Suprapubic skin (tissue), 4 donors: ENCODE data around the gene TMEM114. TPM values are rescaled to one million over a fixed set of nuclear protein-coding genes. Genes with fewer than 3 reads are reported as not detected.

Experiments used
- DNase-seq, 2 donors: peaks; one replicate each; pipeline ENCODE4 v3.0.0-alpha.2; 2019; ENCODE audit warnings: low spot score in 2 of 2
- H3K27ac ChIP-seq: fragments of 200-600 bp; sonication (generic); one replicate; pipeline ENCODE4 v1.5.1; 2019
- H3K27me3 ChIP-seq: fragments of 200-600 bp; sonication (generic); one replicate; pipeline ENCODE4 v1.5.1; 2019
- H3K36me3 ChIP-seq: fragments of 200-600 bp; sonication (generic); one replicate; pipeline ENCODE4 v1.5.1; 2019
- H3K4me1 ChIP-seq: fragments of 200-600 bp; sonication (generic); one replicate; pipeline ENCODE4 v1.5.1; 2019
- H3K4me3 ChIP-seq: fragments of 200-600 bp; sonication (generic); one replicate; pipeline ENCODE4 v1.5.1; 2019; ENCODE audit warnings: mild to moderate bottlenecking
- H3K9me3 ChIP-seq: fragments of 200-600 bp; sonication (generic); one replicate; pipeline ENCODE4 v1.5.1; 2019
- CTCF ChIP-seq, 2 donors: fragments of 200-600 bp in 1 of 2; fragments of 450-650 bp in 1 of 2; sonication (generic) in 1 of 2; IDR thresholded peaks; one replicate each; pipeline ENCODE4 v1.5.1; 2016 to 2019; ENCODE audit warnings: antibody characterized with exemption in 2 of 2, mild to moderate bottlenecking in 1 of 2, moderate library complexity in 1 of 2
- EP300 ChIP-seq: sonication (generic); formaldehyde crosslinking; IDR thresholded peaks from one replicate; pipeline ENCODE4 v1.6.1; 2017; ENCODE audit warnings: antibody characterized with exemption
- POLR2A ChIP-seq, 2 donors: fragments of 450-650 bp; IDR thresholded peaks; one replicate each; pipeline ENCODE4 v1.6.1; 2017; ENCODE audit warnings: antibody characterized with exemption in 2 of 2, mild to moderate bottlenecking in 2 of 2, moderate library complexity in 2 of 2
- POLR2AphosphoS5 ChIP-seq, 3 donors: sonication (generic); formaldehyde crosslinking; IDR thresholded peaks; one replicate each; pipeline ENCODE4 v1.6.1; 2017; ENCODE audit warnings: antibody characterized with exemption in 3 of 3
- WGBS: methylation state at CpG from one replicate; pipeline ENCODE4 v1.1.5; 2018; 5-methylcytosine and 5-hydroxymethylcytosine counted together
- total RNA-seq, 4 donors: library from RNA; depleted of rRNA; stranded (reverse); fragments of >200 nt; gene quantifications; one replicate each; pipeline ENCODE4 v1.1.0, GENCODE V29; 2016

The TMEM114 gene
- total RNA-seq, 4 donors from 2014 or later, result not detected

GRCh38 chr16:8543258-8543657 lies 47.1 kb downstream of the TMEM114 start:
- no peaks in the 10 kb centered on the region for H3K36me3 ChIP-seq
- TF ChIP-seq EP300, result no peak
- H3K4me1 ChIP-seq, result no peaks in the 10 kb centered on the region
- H3K9me3 ChIP-seq, result no peaks in the 10 kb centered on the region
- no peak overlapping the region for H3K4me3 ChIP-seq
- DNase-seq, result no peak
- H3K27me3 ChIP-seq, result peaks cover 5% of the 10 kb centered on the region
- WGBS, result 54% methylated on average over 3 of the region's 3 CpGs
- no peak overlapping the region for H3K27ac ChIP-seq

- DNase-seq, result no peak
- no peak for TF ChIP-seq EP300
- TF ChIP-seq CTCF (IDR thresholded peaks at IDR 0.05), result no peak
- no peak for TF ChIP-seq POLR2A (IDR thresholded peaks at IDR 0.05)
- TF ChIP-seq POLR2AphosphoS5 (IDR thresholded peaks at IDR 0.05), result no peak
- H3K9me3 ChIP-seq, result no peaks in the 10 kb centered on the region
- peaks cover 5% of the 10 kb centered on the region for H3K27me3 ChIP-seq
- H3K4me1 ChIP-seq, result no peaks in the 10 kb centered on the region
- WGBS, result 16% methylated on average over 2 of the region's 2 CpGs
- H3K27ac ChIP-seq, result no peak overlapping the region
- no peaks in the 10 kb centered on the region for H3K36me3 ChIP-seq
- no peak overlapping the region for H3K4me3 ChIP-seq
These were observed 47.9 kb downstream of the TMEM114 start for GRCh38 chr16:8542393-8542792.

- TF ChIP-seq EP300, result no peak
- no peak for TF ChIP-seq CTCF (IDR thresholded peaks at IDR 0.05)
- no peak for TF ChIP-seq POLR2AphosphoS5 (IDR thresholded peaks at IDR 0.05)
- no peak overlapping the region for H3K27ac ChIP-seq
- WGBS, result 67% methylated on average over 4 of the region's 4 CpGs
- no peaks in the 10 kb centered on the region for H3K36me3 ChIP-seq
- H3K9me3 ChIP-seq, result no peaks in the 10 kb centered on the region
- H3K27me3 ChIP-seq, result peaks cover 5% of the 10 kb centered on the region
- H3K4me3 ChIP-seq, result no peak overlapping the region
- no peaks in the 10 kb centered on the region for H3K4me1 ChIP-seq
- DNase-seq, result no peak
These were observed 48.4 kb downstream of the TMEM114 start for GRCh38 chr16:8541868-8542267.

- WGBS, result 85% methylated on average over 6 of the region's 6 CpGs
These were observed 52.5 kb downstream of the TMEM114 start for GRCh38 chr16:8537691-8538342.

GRCh38 chr16:8533509-8533908 lies 56.8 kb downstream of the TMEM114 start:
- no peak for DNase-seq
- Histone ChIP-seq H3K27ac (no peak overlapping the region), H3K27me3 (peaks cover 10% of the 10 kb centered on the region), H3K9me3 (no peaks in the 10 kb centered on the region), H3K4me3 (no peak overlapping the region), H3K4me1 (no peaks in the 10 kb centered on the region), H3K36me3 (no peaks in the 10 kb centered on the region)
- WGBS, result 89% methylated on average over 2 of the region's 2 CpGs
- TF ChIP-seq CTCF (IDR thresholded peaks at IDR 0.05) (no peak), EP300 (no peak), POLR2AphosphoS5 (IDR thresholded peaks at IDR 0.05) (no peak), POLR2A (IDR thresholded peaks at IDR 0.05) (no peak)

More at GRCh38 chr16:8537691-8538342, 52.5 kb downstream of the TMEM114 start:
- TF ChIP-seq POLR2AphosphoS5 (IDR thresholded peaks at IDR 0.05) (no peak), EP300 (no peak), POLR2A (IDR thresholded peaks at IDR 0.05) (no peak), CTCF (IDR thresholded peaks at IDR 0.05) (no peak)
- H3K4me3 ChIP-seq, result no peak overlapping the region
- no peaks in the 10 kb centered on the region for H3K4me1 ChIP-seq
- peaks cover 5% of the 10 kb centered on the region for H3K27me3 ChIP-seq
- no peak overlapping the region for H3K27ac ChIP-seq
- H3K9me3 ChIP-seq, result no peaks in the 10 kb centered on the region
- H3K36me3 ChIP-seq, result no peaks in the 10 kb centered on the region
- DNase-seq, result no peak
